Neural cell (in vitro differentiated cells): ENCODE measurements around the gene KCNH2. TPM values are rescaled to one million over a fixed set of nuclear protein-coding genes. Genes with fewer than 3 reads are reported as not detected.

Experiments used
- H2AFZ ChIP-seq: fragments of 200-600, 300-800 bp; sonication (generic), shearing (Covaris generic); 2 replicates; pipeline ENCODE4 v1.6.0; 2014; ENCODE audit warnings: low read depth, mild to moderate bottlenecking, antibody characterized with exemption, low read length, moderate library complexity
- H3F3A ChIP-seq: fragments of 200-600 bp; shearing (Covaris generic); 2 replicates; pipeline ENCODE4 v1.6.1; 2016; ENCODE audit warnings: mild to moderate bottlenecking, moderate library complexity, mixed read lengths, antibody characterized with exemption, low read length; ENCODE audit not compliant: insufficient read depth, poor library complexity, severe bottlenecking
- H3K27ac ChIP-seq: fragments of 200-600, 300-800 bp; sonication (generic), shearing (Covaris generic); 2 replicates; pipeline ENCODE4 v1.5.1; 2014; ENCODE audit warnings: mild to moderate bottlenecking, low read length, moderate library complexity
- H3K27me3 ChIP-seq: fragments of 300-800, 200-600 bp; sonication (generic), shearing (Covaris generic); 2 replicates; pipeline ENCODE4 v1.6.0; 2014; ENCODE audit warnings: mild to moderate bottlenecking, low read depth, low read length, moderate library complexity; ENCODE audit not compliant: insufficient read depth
- H3K36me3 ChIP-seq: fragments of 300-800, 200-600 bp; sonication (generic), shearing (Covaris generic); 2 replicates; pipeline ENCODE4 v1.5.1; 2014; ENCODE audit warnings: mild to moderate bottlenecking, antibody characterized with exemption, low read length, moderate library complexity; ENCODE audit not compliant: insufficient read depth
- H3K4me2 ChIP-seq: fragments of 300-800, 200-600 bp; sonication (generic), shearing (Covaris generic); 2 replicates; pipeline ENCODE4 v1.6.0; 2014; ENCODE audit warnings: mild to moderate bottlenecking, low read length
- H3K4me3 ChIP-seq: fragments of 300-800, 200-600 bp; sonication (generic), shearing (Covaris generic); 2 replicates; pipeline ENCODE4 v1.5.1; 2014; ENCODE audit warnings: mild to moderate bottlenecking, low read length, moderate library complexity
- H3K79me2 ChIP-seq: fragments of 200-600 bp; shearing (Covaris generic); replicated peaks from 2 replicates; pipeline ENCODE4 v1.6.0; 2014; ENCODE audit warnings: mild to moderate bottlenecking, low read length, moderate library complexity; ENCODE audit not compliant: insufficient read depth
- H3K9ac ChIP-seq: fragments of 300-800, 200-600 bp; sonication (generic), shearing (Covaris generic); 2 replicates; pipeline ENCODE4 v1.6.1; 2016; ENCODE audit warnings: mild to moderate bottlenecking, low read length, mixed read lengths
- H3K9me2 ChIP-seq: fragments of 200-600 bp; shearing (Covaris generic); 2 replicates; pipeline ENCODE4 v1.6.1; 2016; ENCODE audit warnings: mild to moderate bottlenecking, low read length, mixed read lengths; ENCODE audit not compliant: insufficient read depth
- H3K9me3 ChIP-seq: fragments of 200-600, 300-800 bp; sonication (generic), shearing (Covaris generic); 2 replicates; pipeline ENCODE4 v1.6.1; 2016; ENCODE audit warnings: mild to moderate bottlenecking, mixed run types, low read length, moderate library complexity, mixed read lengths
- H4K20me1 ChIP-seq: fragments of 200-600 bp; shearing (Covaris generic); 2 replicates; pipeline ENCODE4 v1.6.1; 2016; ENCODE audit warnings: mild to moderate bottlenecking, mixed run types; ENCODE audit not compliant: insufficient read depth
- CTCF ChIP-seq: fragments of 450-650 bp; IDR thresholded peaks from 2 replicates; pipeline ENCODE4 v1.5.1; 2014; ENCODE audit warnings: antibody characterized with exemption, mild to moderate bottlenecking, moderate library complexity; ENCODE audit not compliant: poor library complexity, severe bottlenecking
- EP300 ChIP-seq: fragments of 450-650 bp; conservative IDR thresholded peaks from 2 replicates; pipeline ENCODE4 v1.6.1; 2014; ENCODE audit warnings: antibody characterized with exemption, mild to moderate bottlenecking, moderate library complexity; ENCODE audit not compliant: poor library complexity, severe bottlenecking
- MXI1 ChIP-seq: fragments of 450-650 bp; conservative IDR thresholded peaks from 2 replicates; pipeline ENCODE4 v1.6.1; 2014; ENCODE audit warnings: antibody characterized with exemption, mild to moderate bottlenecking; ENCODE audit not compliant: poor library complexity, severe bottlenecking
- POLR2AphosphoS5 ChIP-seq: IDR thresholded peaks from 2 replicates; pipeline ENCODE4 v1.6.1; 2012
- RAD21 ChIP-seq: fragments of 450-650 bp; conservative IDR thresholded peaks from 2 replicates; pipeline ENCODE4 v1.6.1; 2014; ENCODE audit warnings: antibody characterized with exemption, mild to moderate bottlenecking, moderate library complexity
- TAF1 ChIP-seq: IDR thresholded peaks from 2 replicates; pipeline ENCODE4 v1.6.1; 2012; ENCODE audit warnings: low read depth
- polyA plus RNA-seq: library from polyadenylated mRNA; depleted of rRNA; stranded (reverse); fragments of >200 nt; gene quantifications from 2 replicates; pipeline ENCODE4 v1.2.3, GENCODE V29; 2014
- TF ChIP-seq, protein P1 (sequence below): IDR thresholded peaks from 2 replicates; pipeline ENCODE4 v1.6.1; 2012; ENCODE audit warnings: borderline replicate concordance

KCNH2 gene
- polyA plus RNA-seq, 1 donor from 2014 or later = 24.4 TPM

GRCh38 chr7:150949971-150950491, 28.1 kb downstream of the KCNH2 start:
- Histone ChIP-seq H3K9me2 (no peaks in the 10 kb centered on the region), H3K27me3 (no peaks in the 10 kb centered on the region), H2AFZ (no peak overlapping the region), H3K79me2 (no peaks in the 10 kb centered on the region), H3K27ac (no peak overlapping the region), H3K36me3 (peaks cover 8% of the 10 kb centered on the region), H3F3A (no peaks in the 10 kb centered on the region), H4K20me1 (no peaks in the 10 kb centered on the region), H3K4me2 (no peak overlapping the region), H3K4me3 (no peak overlapping the region), H3K9me3 (no peaks in the 10 kb centered on the region), H3K9ac (no peak overlapping the region)
- no peak for TF ChIP-seq CTCF
- no peak for TF ChIP-seq EP300
- TF ChIP-seq TAF1 = no peak
- TF ChIP-seq MXI1 = no peak
- TF ChIP-seq POLR2AphosphoS5 = no peak
- TF ChIP-seq, protein P1, sequence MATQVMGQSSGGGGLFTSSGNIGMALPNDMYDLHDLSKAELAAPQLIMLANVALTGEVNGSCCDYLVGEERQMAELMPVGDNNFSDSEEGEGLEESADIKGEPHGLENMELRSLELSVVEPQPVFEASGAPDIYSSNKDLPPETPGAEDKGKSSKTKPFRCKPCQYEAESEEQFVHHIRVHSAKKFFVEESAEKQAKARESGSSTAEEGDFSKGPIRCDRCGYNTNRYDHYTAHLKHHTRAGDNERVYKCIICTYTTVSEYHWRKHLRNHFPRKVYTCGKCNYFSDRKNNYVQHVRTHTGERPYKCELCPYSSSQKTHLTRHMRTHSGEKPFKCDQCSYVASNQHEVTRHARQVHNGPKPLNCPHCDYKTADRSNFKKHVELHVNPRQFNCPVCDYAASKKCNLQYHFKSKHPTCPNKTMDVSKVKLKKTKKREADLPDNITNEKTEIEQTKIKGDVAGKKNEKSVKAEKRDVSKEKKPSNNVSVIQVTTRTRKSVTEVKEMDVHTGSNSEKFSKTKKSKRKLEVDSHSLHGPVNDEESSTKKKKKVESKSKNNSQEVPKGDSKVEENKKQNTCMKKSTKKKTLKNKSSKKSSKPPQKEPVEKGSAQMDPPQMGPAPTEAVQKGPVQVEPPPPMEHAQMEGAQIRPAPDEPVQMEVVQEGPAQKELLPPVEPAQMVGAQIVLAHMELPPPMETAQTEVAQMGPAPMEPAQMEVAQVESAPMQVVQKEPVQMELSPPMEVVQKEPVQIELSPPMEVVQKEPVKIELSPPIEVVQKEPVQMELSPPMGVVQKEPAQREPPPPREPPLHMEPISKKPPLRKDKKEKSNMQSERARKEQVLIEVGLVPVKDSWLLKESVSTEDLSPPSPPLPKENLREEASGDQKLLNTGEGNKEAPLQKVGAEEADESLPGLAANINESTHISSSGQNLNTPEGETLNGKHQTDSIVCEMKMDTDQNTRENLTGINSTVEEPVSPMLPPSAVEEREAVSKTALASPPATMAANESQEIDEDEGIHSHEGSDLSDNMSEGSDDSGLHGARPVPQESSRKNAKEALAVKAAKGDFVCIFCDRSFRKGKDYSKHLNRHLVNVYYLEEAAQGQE = no peak
- TF ChIP-seq RAD21 = no peak

GRCh38 chr7:150949564-150949963, 28.6 kb downstream of the KCNH2 start:
- Histone ChIP-seq H3K27me3 (no peaks in the 10 kb centered on the region), H3K4me2 (no peak overlapping the region)
- TF ChIP-seq, protein P1 = no peak

More at GRCh38 chr7:150949564-150949963, 28.6 kb downstream of the KCNH2 start:
- no peaks in the 10 kb centered on the region for H3K9me2 ChIP-seq
- H3F3A ChIP-seq = no peaks in the 10 kb centered on the region
- no peak overlapping the region for H3K27ac ChIP-seq
- no peaks in the 10 kb centered on the region for H3K79me2 ChIP-seq
- no peak overlapping the region for H2AFZ ChIP-seq
- no peaks in the 10 kb centered on the region for H3K9me3 ChIP-seq
- H3K36me3 ChIP-seq = peaks cover 8% of the 10 kb centered on the region
- H3K4me3 ChIP-seq = no peak overlapping the region
- H4K20me1 ChIP-seq = no peaks in the 10 kb centered on the region
- H3K9ac ChIP-seq = no peak overlapping the region
